GM10847 (cell line): Measurements from ENCODE around the gene DAPK1.

ENCODE experiments used
- POLR2A ChIP-seq: IDR thresholded peaks from 2 replicates; pipeline ENCODE4 v1.6.1; 2011; ENCODE audit not compliant: insufficient read length; ENCODE audit errors: extremely low read depth

Gene DAPK1

GRCh38 chr9:87746186-87746585 is 248.5 kb downstream of the DAPK1 start:
- TF ChIP-seq POLR2A, result no peak

GRCh38 chr9:87748881-87749280 is 251.2 kb downstream of the DAPK1 start:
- TF ChIP-seq POLR2A, result no peak

GRCh38 chr9:87749335-87750035 is 251.8 kb downstream of the DAPK1 start:
- no peak for TF ChIP-seq POLR2A

GRCh38 chr9:87750726-87751125 is 253.1 kb downstream of the DAPK1 start:
- no peak for TF ChIP-seq POLR2A

- no peak for TF ChIP-seq POLR2A
These were observed 253.8 kb downstream of the DAPK1 start for GRCh38 chr9:87751423-87751822.

- no peak for TF ChIP-seq POLR2A
These were observed 254.2 kb downstream of the DAPK1 start for GRCh38 chr9:87751868-87752267.

- no peak for TF ChIP-seq POLR2A
These were observed 255.6 kb downstream of the DAPK1 start for GRCh38 chr9:87753313-87753712.
